Measurements from ENCODE around the gene ATPAF2.
"Not testable (repeated sequence)": the region's sequence is repeated elsewhere in the genome, so short reads cannot be mapped to it uniquely, and the experiment has no call there.

The ATPAF2 gene

DNA sequence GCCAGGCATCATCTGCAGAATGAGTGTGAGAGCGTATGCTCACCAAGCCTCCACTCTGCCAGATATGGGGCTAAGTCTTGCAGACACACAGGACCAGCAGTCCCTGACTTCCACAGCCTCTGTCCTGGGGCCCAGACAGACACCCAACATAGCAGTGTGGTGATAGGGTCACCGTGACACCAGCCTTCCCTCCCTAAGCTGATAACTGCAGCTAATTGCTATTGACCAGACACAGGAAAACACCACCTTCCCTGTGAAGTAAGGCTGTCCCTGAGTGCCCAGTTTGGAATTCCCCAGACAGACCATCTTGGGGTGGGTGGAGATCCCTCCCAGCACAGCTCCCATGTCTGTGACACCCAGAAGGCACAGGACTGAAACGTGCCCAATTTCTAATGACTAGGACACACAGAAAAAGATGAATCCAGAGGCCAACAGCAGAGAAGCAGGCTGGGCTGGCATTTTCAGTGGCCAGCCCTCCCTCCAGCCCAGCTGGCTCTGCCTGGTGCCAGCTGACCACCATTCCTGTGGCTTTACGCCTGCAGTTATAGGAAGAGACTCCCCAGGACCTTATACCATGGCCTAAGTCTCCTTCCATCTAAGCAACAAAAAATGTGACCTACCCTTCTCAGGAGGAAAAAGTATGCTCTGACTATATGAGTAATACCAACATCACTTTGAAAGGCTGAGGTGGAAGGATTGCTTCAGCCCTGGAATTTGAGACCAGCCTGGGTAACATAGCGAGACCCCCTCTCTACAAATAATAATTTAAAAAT is 30.3 kb downstream of the ATPAF2 start:
- no peak for DNase-seq

DNA sequence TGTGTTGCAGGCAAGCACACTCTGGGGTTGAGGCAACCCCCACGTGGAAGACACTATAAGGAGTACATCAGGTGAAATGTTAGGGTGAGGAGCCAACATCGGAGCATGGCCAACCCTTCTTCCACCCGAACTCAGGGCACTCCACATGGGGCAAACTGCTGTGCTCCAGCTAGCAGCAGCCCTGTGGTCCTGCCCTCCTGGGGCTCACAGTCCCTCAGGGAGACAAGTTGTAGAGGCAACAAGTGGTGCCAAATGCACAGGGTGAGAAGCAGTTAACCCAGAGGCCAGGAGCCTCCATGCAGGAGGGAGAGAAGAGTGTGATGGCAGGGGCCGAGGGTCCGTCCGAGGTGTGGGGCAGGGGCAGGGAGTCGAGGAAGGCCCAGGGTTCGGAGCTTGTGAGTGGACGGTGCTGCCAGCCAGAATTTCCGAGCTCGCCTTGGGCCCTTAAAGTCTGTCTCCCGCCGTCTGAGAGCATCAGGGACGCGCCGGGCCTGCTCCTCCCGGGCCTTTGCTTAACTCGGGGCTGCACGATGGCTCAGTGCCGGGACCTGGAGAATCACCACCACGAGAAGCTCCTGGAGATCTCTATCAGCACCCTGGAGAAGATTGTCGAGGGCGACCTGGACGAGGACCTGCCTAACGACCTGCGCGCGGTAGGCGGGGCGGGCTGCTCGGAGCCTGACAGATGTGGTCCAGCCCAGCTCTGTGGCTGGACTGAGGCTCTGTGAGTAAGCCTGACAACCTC is 32.3 kb downstream of the ATPAF2 start:
- DNase-seq: no peak

DNA sequence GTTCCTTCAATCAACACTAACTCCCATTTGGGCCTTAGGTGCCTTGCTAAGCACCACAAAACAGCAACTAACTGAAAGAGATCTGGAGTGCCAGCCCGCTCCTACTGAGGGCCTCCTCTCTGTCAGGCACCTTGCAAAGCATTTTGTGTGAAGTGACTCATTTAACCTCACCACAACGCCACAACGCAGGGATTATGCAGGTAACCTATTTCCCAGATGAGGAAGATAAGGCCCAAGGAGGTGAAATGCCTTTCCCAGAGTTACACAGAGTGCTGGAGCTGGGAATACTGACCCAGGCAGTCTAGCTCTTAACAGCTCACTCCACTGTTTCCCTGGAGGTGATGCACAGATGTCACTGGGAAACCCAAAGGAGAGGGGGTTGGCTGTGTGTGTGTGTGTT is 33.5 kb downstream of the ATPAF2 start:
- DNase-seq: no peak

DNA sequence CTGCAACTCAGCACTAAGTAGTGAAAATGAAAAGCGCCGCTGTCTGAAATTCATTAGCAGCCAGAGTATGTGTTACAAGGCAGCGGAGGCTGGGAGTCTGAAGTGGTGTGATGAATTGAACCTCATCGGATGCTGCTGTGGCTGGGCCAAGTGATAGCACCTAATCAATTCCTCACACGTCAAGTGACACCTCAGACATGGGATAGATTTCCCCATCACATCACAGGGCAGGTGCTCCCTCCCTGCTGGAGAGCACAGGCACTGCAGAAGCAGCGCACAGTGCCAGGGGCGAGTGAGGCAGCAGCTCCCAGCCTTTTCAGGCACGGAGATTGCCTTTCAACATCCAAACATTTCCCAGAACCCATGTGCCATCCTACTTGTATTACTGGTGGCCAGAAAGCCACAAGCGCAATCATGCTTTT is 34.1 kb downstream of the ATPAF2 start:
- DNase-seq: no peak

DNA sequence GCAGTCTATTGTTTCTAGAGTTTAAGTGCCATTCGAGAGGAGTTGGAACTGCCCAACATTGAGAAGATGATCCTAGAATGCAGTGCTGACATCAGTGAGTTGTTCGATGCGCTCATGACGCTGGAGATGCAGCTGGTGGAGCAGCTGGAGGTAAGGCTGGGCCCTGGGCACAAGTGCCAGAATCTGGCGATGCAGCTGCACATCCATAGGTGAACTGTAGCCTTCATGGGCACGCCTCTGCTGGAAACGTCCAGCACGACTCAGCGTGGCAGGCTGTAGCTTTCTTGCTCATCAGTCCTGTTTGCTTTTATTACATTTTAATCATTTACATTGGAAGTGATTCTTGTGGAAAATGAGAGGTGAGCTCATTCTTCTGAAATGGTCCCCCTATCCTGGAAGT is 34.6 kb downstream of the ATPAF2 start:
- DNase-seq: no peak

DNA sequence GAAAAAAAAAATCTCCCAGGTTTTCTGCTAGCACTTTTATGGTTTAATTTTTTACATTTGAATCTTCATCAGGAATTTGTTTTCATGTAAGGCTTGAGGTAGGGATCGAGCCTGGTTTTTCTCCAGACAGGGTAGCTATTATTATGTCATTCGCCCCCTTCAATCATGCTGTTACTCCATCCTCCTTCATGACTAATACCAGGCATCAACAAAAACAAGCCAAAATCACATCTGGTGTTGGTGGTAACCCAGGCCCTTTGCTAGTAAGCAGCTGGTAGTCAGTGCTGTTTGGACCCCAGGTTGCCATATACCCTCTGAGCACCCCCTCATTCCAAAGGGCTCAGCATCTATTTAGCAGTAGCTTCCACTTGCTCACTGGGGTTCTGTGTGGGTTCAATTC is 36.8 kb downstream of the ATPAF2 start:
- DNase-seq: no peak

DNA sequence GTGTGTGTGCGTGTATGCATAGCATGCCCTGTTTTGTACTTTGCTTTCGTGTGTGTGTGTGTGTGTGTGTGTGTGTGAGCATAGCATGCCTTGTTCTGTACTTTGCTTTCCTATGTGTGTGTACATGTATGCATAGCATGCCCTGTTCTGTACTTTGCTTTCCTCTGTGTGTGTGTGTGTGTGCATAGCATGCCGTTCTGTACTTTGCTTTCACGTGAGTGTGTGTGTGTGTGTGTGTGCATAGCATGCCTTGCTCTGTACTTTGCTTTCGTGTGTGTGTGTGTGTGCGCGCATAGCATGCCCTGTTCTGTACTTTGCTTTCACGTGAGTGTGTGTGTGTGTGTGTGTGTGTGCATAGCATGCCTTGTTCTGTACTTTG is 38.9 kb downstream of the ATPAF2 start:
- DNase-seq: no peak

DNA sequence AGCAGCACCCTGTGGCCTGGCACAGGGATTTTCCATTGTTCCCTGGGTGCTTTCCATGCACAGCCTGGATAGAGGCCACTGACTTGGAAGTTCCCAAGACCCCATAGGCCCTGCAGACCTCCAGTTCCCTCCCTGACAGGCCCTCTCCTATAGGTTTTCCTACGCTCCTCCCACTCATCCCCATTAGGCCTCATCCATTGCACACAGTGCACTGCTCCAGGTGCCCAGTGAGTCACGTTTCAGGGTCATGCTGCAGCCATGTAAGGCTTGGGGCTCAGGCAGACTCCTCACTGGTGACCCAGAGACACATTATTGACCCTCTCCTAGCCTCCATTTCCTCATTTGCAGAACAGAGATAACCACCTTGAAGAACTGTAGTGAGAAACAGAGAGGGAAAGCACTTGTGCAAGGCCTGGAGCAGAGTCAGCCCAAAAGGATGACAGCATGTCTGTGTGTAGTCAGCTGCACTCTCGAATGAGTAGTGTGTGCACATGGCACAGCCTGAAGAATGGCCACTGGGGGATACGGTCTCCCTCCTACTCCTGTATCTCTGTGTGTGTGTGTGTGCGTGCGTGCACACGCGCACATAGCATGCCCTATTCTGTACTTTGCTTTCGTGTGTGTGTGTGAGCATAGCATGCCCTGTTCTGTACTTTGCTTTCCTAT is 39.5 kb downstream of the ATPAF2 start:
- DNase-seq: no peak

DNA sequence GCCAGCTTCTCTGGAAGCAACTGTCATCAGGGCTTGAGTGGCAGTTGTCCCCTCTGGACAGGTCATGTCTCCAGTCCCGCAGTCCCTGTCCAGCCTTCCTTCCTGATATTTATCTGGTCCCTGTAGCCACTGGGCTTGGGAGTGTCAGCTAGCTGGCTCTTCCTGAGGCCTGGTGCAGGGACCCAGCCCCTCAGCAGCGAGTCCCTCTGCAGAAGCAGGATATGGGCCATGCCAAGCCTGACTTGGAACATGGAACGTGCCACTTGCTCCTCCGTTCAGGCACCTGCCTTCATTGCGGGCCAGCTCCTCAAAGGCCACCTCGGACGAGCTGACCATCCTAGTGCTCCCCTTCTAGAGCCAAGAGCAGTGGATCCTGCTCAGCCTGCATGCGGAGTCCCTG is 40.0 kb downstream of the ATPAF2 start:
- no peak for DNase-seq

DNA sequence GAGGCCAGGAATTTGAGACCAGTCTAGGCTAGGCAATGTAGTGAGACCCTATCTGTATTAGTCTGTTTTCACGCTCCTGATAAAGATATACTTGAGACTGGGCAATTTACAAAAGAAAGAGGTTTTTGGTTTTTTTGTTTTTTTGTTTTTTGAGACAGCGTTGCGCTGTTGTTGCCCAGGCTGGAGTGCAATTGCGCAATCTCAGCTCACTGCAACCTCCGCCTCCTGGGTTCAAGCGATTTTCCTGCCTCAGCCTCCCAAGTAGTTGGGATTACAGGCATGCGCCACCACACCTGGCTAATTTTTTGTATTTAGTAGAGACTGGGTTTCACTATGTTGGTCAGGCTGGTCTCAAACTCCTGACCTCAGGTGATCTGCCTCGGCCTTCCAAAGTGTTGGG is 43.1 kb downstream of the ATPAF2 start:
- not testable (repeated sequence) for DNase-seq

DNA sequence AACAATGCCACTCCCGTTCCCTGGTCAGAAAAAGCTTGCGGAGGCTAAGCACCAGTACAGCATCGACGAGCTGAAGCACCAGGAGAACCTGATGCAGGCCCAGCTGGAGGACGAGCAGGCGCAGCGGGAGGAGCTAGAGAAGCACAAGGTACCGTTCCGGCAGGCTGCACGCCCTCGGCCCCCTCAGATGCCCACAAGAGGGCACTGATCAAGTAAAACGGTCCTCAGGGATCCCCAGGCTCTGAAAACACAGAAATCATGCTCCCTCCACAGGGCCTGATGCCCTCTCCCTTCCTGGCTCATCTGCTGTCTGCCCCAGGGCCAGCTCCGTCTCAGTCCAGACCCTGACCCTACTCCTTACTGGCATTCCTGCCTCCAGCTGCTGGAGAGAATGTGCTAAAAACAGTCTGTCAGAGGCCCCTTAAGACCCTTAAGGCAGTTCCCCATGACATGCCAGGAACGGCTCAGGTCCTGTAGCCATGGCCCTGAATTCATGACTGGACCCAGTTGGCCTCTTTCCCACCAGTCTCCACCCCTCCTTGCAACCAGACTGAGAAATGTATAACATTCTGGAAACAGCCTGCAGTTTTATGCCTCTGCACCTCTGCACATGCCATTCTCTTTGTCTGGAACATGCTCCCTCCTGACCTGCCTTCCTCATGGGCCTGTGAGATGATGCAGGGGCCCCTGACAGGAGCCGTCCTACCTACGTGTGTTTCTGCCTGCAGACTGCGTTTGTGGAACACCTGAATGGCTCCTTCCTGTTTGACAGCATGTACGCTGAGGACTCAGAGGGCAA is 44.5 kb downstream of the ATPAF2 start:
- DNase-seq: no peak

DNA sequence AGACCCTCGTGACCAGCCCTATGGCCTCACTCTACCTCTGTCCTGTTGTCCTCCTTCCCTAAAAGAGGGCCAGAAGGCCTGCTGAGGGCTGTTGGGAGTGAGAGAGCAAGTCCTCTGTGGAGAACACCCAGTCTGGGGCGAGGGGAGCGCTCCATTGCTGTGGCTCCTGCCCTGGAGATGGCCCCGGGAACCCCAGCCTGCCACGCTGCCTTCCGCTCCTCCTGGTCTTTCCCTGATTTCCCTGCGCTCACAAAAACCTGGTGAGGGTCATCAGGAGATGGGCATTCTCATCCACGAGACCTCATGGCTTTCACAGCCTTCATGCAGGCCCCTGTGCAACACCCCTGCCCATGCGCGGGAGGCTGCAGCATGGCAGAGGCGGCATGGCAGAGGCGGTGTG is 45.1 kb downstream of the ATPAF2 start:
- DNase-seq: no peak

DNA sequence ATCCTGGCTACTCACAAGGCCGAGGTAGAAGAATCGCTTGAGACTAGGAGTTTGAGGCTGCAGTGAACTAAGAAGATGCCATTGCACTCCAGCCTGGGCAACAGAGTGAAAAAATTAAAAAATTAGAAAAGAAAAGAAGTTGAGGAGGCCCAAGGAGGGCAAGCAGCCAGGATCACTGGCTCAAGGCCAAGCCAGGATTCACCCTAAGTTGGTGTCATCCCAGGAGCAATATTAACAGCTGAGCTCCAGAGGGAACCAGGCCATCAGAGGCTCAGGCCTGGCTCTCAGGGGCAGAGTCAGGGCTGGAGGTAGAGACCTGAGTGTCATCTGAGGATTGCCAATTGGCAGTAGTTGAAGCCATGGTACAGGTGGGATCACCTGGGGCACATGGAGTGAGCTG is 45.6 kb downstream of the ATPAF2 start:
- no peak for DNase-seq

DNA sequence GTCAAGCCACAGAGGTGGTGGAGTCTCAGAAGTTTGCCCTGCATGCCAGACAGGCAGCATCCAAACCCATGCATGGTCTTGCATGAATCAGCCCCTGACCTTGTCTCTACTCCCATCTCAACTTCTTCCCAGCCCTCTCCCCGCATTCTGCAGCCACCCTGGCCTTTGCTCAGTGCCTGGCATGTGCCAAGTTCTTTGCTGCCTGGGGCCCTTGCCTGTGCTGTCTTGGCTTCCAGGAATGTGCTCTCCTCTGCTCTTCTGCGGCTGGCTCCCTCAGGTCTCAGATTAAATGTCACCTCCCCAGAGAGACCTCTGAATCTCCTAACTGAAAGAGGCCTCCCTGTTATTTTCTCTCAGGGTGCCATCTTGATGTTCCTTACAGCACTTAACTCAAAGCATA is 48.7 kb downstream of the ATPAF2 start:
- DNase-seq: no peak

DNA sequence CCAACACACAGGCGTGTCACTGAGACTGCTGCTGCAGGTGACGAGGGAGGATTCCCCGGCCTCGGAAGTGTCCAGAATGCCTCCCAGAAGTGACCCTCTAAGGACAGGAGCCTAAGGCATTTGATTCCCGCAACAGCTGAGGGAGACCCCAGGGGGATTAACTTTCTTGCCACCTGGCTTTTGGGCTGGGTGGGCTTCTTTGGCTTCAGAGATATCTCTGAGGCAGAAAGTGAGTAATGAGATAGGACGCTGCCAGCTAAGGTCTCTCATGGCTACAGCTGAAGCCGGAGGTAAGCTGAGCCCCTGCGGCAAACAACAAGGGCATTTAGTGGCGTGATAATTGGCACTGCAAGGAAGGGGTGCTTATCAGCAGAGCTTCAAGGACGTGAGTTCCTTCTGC is 49.4 kb downstream of the ATPAF2 start:
- DNase-seq: no peak

DNA sequence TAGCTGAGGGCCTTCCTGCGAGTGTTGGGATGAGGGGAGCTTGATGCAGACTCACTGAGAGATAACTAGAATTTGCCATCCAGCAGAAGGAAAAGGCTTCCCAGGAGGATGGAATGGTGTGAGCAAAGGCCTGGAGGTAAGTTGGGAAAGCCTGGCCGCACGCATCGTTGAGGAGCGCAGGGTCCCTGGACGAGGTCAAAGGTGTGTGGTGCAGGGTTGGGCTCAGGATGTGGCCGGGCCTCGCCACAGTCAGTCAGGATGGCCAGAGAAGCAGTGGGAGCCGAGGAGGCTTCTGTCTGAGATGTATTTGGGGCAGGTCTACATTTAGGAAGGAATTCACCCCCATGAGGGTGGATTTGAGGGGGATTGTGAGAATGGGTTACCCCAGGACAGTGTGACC is 49.9 kb downstream of the ATPAF2 start:
- DNase-seq: no peak

DNA sequence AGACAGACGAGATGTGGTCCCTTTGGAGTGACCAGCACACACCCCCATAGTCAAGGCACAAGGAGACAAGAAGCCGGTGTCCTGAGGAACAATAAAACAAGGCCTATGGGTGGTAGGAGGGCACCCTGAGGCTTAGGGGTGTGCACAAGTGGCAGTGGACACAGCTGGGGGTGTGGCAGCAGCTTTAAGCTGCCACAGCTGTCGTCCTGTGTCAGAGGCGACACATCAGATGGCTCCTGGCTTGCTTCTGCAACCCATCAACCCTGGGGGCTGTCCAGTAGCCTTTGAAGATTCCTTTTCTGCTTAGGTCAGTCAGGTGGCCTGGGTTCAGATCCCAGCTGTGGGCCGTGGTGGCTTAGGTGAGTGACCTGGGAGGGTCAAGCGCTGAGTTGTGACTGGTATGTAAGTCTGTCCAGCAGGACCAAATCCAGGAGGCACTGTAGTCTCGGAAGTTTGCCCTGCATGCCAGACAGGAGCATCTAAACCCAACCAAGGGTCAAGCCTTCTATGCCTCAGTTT is 50.5 kb downstream of the ATPAF2 start:
- no peak for DNase-seq

DNA sequence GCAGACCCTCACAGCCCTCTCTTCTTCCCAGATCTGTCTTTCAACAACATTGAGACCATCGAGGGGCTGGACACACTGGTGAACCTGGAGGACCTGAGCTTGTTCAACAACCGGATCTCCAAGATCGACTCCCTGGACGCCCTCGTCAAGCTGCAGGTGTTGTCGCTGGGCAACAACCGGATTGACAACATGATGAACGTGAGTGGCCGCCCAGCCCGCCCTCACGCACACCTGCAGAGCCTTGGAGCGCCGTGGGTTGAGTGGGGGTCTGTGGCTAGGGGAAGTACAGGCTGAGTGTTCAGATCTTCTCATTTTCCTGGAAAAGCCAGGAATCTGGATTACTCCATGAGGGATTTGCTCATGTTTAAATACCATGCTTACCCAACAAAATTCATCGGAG is 51.1 kb downstream of the ATPAF2 start:
- DNase-seq: no peak

DNA sequence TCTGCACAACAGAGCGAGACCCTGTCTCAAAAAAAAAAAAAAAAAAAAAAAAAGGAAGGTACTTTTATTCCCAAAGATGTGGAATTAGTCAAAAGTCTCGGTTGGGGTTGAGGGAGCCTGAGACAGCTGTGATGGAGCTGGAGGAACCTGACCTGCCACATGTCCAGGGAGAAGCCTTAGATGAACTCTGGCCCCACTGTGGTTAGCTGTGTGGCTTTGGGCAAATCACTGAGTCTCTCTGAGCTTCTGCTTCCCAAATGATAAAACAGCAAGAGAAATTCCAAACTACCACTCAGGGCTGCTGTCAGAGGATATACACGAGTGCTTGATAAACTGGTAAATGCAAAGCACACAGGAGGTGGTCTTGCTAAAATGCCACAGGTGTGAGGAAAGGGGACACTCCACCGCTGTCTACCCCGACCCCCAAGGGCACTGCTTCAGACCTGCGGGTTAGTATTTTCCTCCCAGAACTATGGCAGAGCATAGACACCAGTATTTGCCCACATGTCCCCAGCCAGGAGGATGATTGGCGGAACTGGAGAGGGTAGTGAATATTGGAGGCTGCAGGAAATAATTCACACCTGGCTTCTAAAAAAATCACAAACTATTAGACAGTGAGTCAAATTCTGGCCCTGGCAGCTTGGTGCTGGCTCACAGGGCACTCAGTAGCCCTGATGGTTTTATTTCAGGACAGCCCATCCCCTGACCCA is 51.6 kb downstream of the ATPAF2 start:
- no peak for DNase-seq

DNA sequence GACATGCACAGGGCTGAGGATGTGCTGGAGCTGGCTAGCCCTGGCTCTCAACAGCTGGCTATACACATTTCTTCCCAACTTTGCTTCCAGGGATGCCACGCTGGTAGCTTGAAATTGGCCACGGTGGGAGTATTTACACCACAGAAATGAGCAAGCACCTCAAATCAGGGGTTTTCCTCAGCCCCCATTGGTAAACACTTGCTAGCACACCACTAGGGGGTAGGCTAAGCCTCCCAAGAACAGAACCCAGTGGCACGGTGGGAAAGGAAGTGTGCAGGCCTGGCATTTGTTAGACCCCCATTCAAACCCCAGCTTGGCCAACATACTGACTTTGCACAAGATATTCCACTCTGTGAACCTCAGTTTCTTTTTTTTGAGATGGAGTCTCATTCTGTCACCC is 53.4 kb downstream of the ATPAF2 start:
- DNase-seq: no peak

DNA sequence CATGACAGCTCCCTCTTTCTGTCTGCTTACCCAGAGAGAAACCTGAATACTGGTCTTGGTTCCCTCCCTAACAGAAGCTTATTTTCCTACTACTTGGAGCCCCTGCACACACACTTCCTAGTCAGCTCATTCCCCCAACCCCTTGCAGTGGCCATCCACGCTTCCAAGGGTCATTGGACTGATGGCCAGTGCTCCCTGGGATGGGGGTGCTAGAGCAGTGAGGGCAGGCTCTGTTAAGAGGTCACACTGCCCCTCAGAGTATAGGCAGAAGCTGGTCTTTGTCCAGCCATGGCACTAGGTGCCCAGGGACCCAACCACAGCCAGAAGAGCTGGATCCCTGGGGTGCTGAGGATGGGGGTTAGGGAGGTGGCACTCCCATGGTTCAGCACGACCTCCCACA is 53.8 kb downstream of the ATPAF2 start:
- no peak for DNase-seq

DNA sequence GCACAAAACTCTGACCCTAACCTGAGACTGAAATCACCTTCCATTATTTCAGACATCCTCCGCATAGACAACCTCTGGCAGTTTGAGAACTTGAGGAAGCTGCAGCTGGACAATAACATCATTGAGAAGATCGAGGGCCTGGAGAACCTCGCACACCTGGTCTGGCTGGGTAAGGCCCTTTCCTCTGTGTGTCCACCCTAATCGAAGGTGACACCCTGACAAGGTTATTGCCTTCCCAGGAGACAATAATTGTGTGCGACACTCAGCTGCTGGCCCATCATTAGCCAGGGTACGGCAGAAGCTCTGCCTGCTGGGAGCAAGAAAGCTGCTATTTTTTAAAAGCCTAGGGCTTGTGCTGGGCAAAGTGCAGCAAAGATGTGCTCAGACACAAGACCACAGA is 55.2 kb downstream of the ATPAF2 start:
- DNase-seq: no peak

Measured in stimulated activated CD4-positive, alpha-beta T cell treated with anti-CD3 and anti-CD28 coated beads, Interleukin-4, amount 100 ng/mL, for 24 hours (primary cell).